ENCODE results near the gene AKAP6. TPM values are rescaled to one million over a fixed set of nuclear protein-coding genes. Genes with fewer than 3 reads are reported as not detected.

The AKAP6 gene
- total and polyA plus RNA-seq, 4 donors: 0.42 to 3.2 (median 1.7) TPM

GRCh38 chr14:32824195-32824594, 495.1 kb downstream of the AKAP6 start:
- no peaks in the 10 kb centered on the region for H3K4me1 ChIP-seq (ENCODE audit: control insufficient read depth in 4 of 4, insufficient read depth in 4 of 4, low read length in 3 of 4)
- WGBS: 79% methylated on average over 3 of the region's 3 CpGs
- DNase-seq (ENCODE audit: low spot score): no peak
- no peak overlapping the region for H3K27ac ChIP-seq (ENCODE audit: low read depth in 1 of 2, low read length in 2 of 2)
- no peaks in the 10 kb centered on the region for H3K27me3 ChIP-seq (ENCODE audit: control insufficient read depth in 4 of 4, insufficient read depth in 4 of 4, low read length in 3 of 4)
- no peak overlapping the region for H3K9ac ChIP-seq (ENCODE audit: low read depth in 1 of 2, low read length in 2 of 2)
- H3K4me3 ChIP-seq (ENCODE audit: low read depth in 1 of 3, low read length in 3 of 3): no peak overlapping the region
- H3K9me3 ChIP-seq (ENCODE audit: control insufficient read depth in 4 of 4, low read length in 3 of 4): no peaks in the 10 kb centered on the region
- H3K36me3 ChIP-seq (ENCODE audit: control insufficient read depth in 4 of 4, insufficient read depth in 3 of 4, low read depth in 1 of 4, low read length in 3 of 4): no peaks in the 10 kb centered on the region
- TF ChIP-seq YY1 (IDR thresholded peaks at IDR 0.05): no peak
- TF ChIP-seq TAF1 (conservative IDR thresholded peaks at IDR 0.05): no peak
- TF ChIP-seq JUND (IDR thresholded peaks at IDR 0.05): no peak
- TF ChIP-seq HNF4A (conservative IDR thresholded peaks at IDR 0.05): no peak
- TF ChIP-seq FOXA1 (IDR thresholded peaks at IDR 0.05): no peak
- no peak for TF ChIP-seq GABPA (IDR thresholded peaks at IDR 0.05 in 1 of 2, conservative IDR thresholded peaks at IDR 0.05 in 1 of 2)

- no peaks in the 10 kb centered on the region for H3K36me3 ChIP-seq (ENCODE audit: control insufficient read depth in 4 of 4, insufficient read depth in 3 of 4, low read depth in 1 of 4, low read length in 3 of 4)
- no peak for DNase-seq (ENCODE audit: low spot score)
- no peak overlapping the region for H3K9ac ChIP-seq (ENCODE audit: low read depth in 1 of 2, low read length in 2 of 2)
- H3K9me3 ChIP-seq (ENCODE audit: control insufficient read depth in 4 of 4, low read length in 3 of 4): no peaks in the 10 kb centered on the region
- H3K4me1 ChIP-seq (ENCODE audit: control insufficient read depth in 4 of 4, insufficient read depth in 4 of 4, low read length in 3 of 4): no peaks in the 10 kb centered on the region
- WGBS: 82% methylated on average over 4 of the region's 4 CpGs
- no peaks in the 10 kb centered on the region for H3K27me3 ChIP-seq (ENCODE audit: control insufficient read depth in 4 of 4, insufficient read depth in 4 of 4, low read length in 3 of 4)
- no peak overlapping the region for H3K27ac ChIP-seq (ENCODE audit: low read depth in 1 of 2, low read length in 2 of 2)
- no peak overlapping the region for H3K4me3 ChIP-seq (ENCODE audit: low read depth in 1 of 3, low read length in 3 of 3)
- TF ChIP-seq JUND (IDR thresholded peaks at IDR 0.05) (no peak), TAF1 (conservative IDR thresholded peaks at IDR 0.05) (no peak), YY1 (IDR thresholded peaks at IDR 0.05) (no peak), ZBTB33 (IDR thresholded peaks at IDR 0.05) (no peak), FOXA2 (IDR thresholded peaks at IDR 0.05) (no peak), EGR1 (IDR thresholded peaks at IDR 0.05; ENCODE audit: low read depth in 2 of 2) (no peak), HNF4A (conservative IDR thresholded peaks at IDR 0.05) (no peak), RXRA (IDR thresholded peaks at IDR 0.05) (no peak), CTCF (IDR thresholded peaks at IDR 0.05; ENCODE audit: low read depth, low read length, missing input control) (no peak), HNF4G (IDR thresholded peaks at IDR 0.05) (no peak), MAX (IDR thresholded peaks at IDR 0.05) (no peak)
These were observed 496.0 kb downstream of the AKAP6 start for GRCh38 chr14:32825058-32825457.

- H3K27me3 ChIP-seq (ENCODE audit: control insufficient read depth in 4 of 4, insufficient read depth in 4 of 4, low read length in 3 of 4): no peaks in the 10 kb centered on the region
- H3K36me3 ChIP-seq (ENCODE audit: control insufficient read depth in 4 of 4, insufficient read depth in 3 of 4, low read depth in 1 of 4, low read length in 3 of 4): no peaks in the 10 kb centered on the region
- no peak overlapping the region for H3K4me3 ChIP-seq (ENCODE audit: low read depth in 1 of 3, low read length in 3 of 3)
- WGBS: 66% methylated on average over 9 of the region's 9 CpGs
- no peak for DNase-seq (ENCODE audit: low spot score)
- peak; percentile 29 to 50 for TF ChIP-seq RAD21 (IDR thresholded peaks at IDR 0.05)
- TF ChIP-seq HNF4A (conservative IDR thresholded peaks at IDR 0.05): no peak
- no peak overlapping the region for H3K9ac ChIP-seq (ENCODE audit: low read depth in 1 of 2, low read length in 2 of 2)
- no peak overlapping the region for H3K27ac ChIP-seq (ENCODE audit: low read depth in 1 of 2, low read length in 2 of 2)
- H3K9me3 ChIP-seq (ENCODE audit: control insufficient read depth in 4 of 4, low read length in 3 of 4): no peaks in the 10 kb centered on the region
- H3K4me1 ChIP-seq (ENCODE audit: control insufficient read depth in 4 of 4, insufficient read depth in 4 of 4, low read length in 3 of 4): no peaks in the 10 kb centered on the region
These were observed 497.4 kb downstream of the AKAP6 start for GRCh38 chr14:32826404-32827082.
